A172 (cell line): Measurements from ENCODE around the gene CASR. TPM values are rescaled to one million over a fixed set of nuclear protein-coding genes. Genes with fewer than 3 reads are reported as not detected.

ENCODE experiments used
- DNase-seq: peaks from one replicate; pipeline ENCODE4 v3.0.0-alpha.2; 2015; ENCODE audit warnings: low spot score
- total RNA-seq: library from RNA; depleted of rRNA; stranded (reverse); fragments of >200 nt; shearing (Covaris generic); gene quantifications from 2 replicates; pipeline ENCODE4 v1.2.3, GENCODE V29; 2014

Gene CASR
- total RNA-seq, 1 experiment from 2014 or later = not detected

DNA sequence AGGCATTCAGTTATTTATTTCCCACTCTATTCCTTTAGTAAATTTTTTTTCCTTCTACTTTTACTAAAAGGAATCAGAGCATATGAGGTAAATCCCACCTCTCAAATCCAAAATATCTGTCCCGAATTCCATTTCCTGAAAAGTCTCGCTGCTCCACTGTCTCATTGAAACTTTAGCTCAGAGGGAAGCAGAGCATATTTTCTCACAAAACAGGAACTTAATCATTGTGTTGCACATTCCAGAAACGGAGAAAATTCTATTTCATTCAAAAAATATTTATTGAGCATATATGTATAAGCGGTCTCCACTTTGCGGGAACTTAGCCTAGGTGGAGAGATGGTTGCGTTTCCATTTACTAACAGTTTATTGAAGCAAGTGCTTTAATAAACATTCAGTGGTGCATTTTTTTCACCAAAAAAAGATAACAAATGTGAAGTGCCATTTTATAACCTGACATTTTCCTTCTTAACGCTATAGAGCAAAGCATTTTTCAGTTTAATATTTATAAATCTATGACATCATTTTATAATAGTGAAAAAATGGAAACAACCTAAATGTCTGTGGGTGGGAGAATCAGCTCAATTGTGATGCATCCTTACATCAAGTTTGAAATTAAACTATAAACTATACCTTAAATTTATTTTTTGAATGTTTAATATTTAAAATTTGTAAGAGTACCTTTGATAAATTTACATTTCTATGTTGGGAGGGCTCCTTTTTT is 74.3 kb downstream of the CASR start:
- no peak for DNase-seq

DNA sequence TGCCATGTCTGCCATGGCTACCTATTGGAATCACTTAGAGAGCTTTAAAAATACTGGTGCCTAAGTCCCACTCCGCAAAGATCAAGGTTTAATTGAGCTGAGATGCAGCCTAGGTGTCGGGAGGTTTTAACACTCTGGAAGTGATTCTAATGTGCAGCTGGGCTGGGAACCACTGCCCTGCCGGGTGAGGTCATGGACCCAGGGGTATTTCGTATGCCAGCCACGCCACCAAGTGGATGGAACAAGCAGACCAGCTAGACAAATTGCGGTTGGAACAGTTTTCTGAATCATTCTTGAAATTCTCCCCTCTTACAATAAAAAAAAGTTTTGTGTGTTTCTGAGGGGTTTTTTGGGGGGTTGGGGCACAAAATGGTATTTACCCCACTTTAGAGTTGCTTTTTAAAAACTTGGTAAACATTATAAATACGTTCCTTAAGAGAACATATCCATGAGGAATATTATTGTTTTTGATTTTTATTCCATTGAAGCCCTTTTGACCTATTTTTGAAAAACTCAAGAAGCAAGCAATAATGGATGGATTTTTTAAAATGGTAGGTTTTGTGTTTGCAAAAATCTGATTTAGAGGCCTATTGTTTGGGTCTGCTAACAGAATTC is 75.4 kb downstream of the CASR start:
- peak; percentile 67 for DNase-seq

GRCh38 chr3:122260206-122260605 is 76.7 kb downstream of the CASR start:
- no peak for DNase-seq

DNA sequence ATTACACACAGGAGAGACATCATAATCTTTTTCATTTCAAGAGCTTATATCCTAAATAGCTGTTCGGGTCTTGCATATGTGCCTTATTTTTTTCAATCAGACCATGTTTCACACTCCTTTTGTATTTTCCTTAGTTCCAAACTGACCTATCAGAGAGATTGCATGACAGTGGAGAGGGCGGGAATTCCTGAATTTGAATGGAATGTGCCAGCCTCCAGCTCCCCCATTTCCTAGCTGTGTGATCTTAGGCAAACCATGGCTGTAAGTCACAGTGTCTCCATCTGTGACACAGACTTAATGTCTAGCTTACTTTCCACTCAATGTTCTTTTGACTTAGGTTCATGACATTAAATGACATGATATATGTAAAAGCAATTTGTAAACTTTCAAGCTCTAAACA is 79.6 kb downstream of the CASR start:
- DNase-seq = no peak

- DNase-seq = no peak
These were observed 80.6 kb downstream of the CASR start for GRCh38 chr3:122263974-122264588.

GRCh38 chr3:122265957-122266356 is 82.5 kb downstream of the CASR start:
- DNase-seq = no peak

DNA sequence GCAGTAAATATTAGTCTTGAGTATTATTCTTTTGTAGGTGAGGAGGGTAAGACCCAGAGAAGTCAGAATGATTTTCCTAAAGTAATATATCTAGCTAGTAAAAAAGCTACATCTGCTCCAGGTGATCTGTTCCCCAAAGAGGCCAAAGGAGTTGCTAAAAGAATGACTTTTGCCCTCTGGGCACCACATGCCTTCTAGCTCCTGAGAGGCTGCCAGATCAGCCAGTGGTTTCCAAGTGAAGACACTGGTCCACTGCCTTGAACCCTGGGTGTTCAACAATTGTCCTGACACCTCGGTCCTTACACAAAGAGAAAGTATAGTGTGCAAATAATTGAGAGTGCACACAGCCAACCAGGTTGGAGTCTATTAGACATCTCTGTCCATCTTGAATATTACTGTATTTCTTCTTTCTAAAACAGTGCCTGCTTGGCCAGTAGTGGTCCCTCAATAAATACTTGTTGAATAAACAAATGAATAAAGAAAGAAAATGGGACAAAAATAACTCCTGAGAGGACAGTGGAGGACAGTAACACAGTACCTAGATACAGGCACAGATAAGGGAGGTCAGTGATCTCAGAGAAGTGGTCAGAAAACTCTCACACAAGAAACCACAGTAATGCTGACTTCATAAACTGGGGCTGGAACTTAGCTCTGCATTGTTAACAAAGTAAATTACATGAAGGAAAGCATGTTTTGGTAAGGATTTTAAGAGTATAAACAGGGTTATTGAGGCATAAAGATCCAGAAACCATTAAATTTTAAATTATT is 85.0 kb downstream of the CASR start:
- no peak for DNase-seq

DNA sequence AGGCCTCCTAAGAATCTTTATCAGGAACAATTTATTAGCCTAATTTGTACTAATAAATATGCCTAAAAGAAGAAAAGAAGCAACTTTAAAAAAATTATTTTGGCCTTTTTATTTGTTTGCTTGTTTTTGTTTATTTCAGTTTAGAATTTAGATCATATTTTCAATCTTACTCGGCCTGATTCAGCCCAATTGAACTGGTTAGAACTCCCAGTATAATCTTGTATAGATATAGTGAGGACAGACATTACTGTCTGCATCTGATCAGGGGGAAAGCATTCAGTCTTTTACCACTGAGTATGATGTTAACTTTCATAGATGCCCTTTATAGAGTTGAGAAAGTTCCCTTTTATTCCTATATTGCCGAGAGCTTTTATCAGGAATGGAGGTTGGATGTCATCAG is 85.6 kb downstream of the CASR start:
- no peak for DNase-seq

DNA sequence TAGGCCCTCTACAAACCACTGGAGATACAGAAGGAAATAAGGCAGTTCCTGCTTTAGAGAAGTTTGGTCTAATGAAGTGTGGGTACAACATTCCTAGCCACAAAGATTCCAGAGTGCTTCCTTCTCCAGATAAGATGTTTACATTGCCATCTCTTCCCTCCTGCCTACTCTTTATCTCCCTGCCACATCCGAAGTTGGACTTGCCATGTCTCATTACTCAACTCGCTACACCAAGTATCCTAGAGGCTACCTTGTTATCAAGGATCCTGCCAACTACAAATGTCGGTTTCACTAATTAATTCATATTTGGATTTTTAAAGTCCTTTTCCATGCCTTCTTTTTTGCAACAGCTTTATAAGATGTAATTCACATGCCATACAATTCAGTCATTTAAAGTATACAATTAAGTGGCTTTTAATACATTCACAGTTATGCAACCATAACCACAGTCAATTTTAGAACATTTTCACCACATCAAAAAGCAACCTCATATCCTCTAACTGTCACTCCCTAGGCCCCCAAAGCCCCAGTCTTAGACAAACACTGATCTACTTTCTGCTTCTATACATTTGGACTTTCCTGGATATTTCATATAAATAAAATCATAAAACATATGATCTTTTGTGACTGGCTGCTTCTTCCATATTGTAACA is 87.9 kb downstream of the CASR start:
- DNase-seq = no peak

GRCh38 chr3:122272879-122273278 is 89.4 kb downstream of the CASR start:
- DNase-seq = no peak

- DNase-seq = no peak
These were observed 90.0 kb downstream of the CASR start for GRCh38 chr3:122273498-122273897.

- DNase-seq = no peak
These were observed 98.4 kb downstream of the CASR start for GRCh38 chr3:122281891-122282290.

GRCh38 chr3:122283796-122284445 is 100.5 kb downstream of the CASR start:
- DNase-seq = no peak

GRCh38 chr3:122284486-122284885 is 101.0 kb downstream of the CASR start:
- no peak for DNase-seq

DNA sequence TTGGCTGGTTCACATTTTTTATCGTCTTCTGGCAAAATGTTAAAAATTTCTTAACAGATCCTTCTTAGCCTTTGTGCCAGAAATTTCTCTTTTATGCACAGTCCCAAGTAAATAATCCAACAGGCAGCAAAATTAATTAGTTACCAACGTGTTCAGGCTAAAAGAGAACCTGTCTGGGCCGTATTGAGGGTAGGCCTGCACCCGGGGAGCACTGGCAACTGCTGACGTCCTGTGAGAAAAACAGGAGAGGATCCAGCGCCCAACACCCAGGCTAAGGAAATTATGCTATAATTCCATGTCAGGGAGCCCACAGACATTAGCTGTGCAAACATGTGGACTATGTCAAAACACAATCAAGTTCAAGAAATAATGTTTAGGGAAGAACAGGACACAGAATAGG is 110.9 kb downstream of the CASR start:
- DNase-seq = no peak

GRCh38 chr3:122295266-122296062 is 112.0 kb downstream of the CASR start:
- no peak for DNase-seq

- no peak for DNase-seq
These were observed 114.8 kb downstream of the CASR start for GRCh38 chr3:122298239-122298638.

GRCh38 chr3:122299215-122299614 is 115.7 kb downstream of the CASR start:
- DNase-seq = no peak

DNA sequence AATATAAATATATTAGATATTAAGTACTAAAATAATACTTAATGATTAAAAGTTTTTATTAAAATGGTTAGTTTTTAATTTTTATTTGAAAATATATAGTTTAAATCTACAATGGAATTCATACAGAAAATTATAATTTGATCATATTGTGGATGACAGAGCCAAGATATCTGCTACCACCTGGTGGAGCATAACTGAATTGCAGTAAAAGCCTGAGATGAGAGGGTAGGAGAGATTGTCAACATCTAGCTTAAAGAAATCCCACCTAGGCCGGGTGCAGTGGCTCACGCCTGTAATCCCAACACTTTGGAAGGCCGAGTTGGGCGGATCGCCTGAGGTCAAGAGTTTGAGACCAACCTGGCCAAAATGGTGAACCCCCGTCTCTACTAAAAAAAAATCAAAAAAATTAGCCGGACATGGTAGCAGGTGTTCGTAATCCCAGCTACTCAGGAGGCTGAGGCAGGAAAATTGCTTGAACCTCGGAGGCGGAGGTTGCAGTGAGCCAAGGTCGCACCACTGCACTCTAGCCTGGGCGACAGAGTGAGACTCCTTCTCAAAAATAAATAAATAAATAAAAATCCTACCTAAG is 116.5 kb downstream of the CASR start:
- no peak for DNase-seq

- no peak for DNase-seq
These were observed 117.6 kb downstream of the CASR start for GRCh38 chr3:122301063-122301462.
